ENCODE measurements around the gene TMEM69.
"Not testable (repeated sequence)": the region's sequence is repeated elsewhere in the genome, so short reads cannot be mapped to it uniquely, and the experiment has no call there.

Gene TMEM69

GRCh38 chr1:45667321-45668111 is 20.5 kb upstream of the TMEM69 start:
- in situ Hi-C loops (cut with MboI; ENCODE audit: low pct_unique_long_range_greater_than_20kb, low sequenced_read_pairs, unreplicated experiment): no loop called here
- no peak for DNase-seq (ENCODE audit: low spot score)
- no peak for TF ChIP-seq CTCF (IDR thresholded peaks at IDR 0.05; ENCODE audit: extremely low read depth, insufficient read depth, missing control alignments)

GRCh38 chr1:45668526-45668925 is 19.5 kb upstream of the TMEM69 start:
- in situ Hi-C loops (cut with MboI; ENCODE audit: low pct_unique_long_range_greater_than_20kb, low sequenced_read_pairs, unreplicated experiment): no loop called here
- TF ChIP-seq CTCF (IDR thresholded peaks at IDR 0.05; ENCODE audit: extremely low read depth, insufficient read depth, missing control alignments): no peak
- no peak for DNase-seq (ENCODE audit: low spot score)

GRCh38 chr1:45669379-45669778 is 18.6 kb upstream of the TMEM69 start:
- DNase-seq (ENCODE audit: low spot score): no peak
- in situ Hi-C loops (cut with MboI; ENCODE audit: low pct_unique_long_range_greater_than_20kb, low sequenced_read_pairs, unreplicated experiment): no loop called here
- TF ChIP-seq CTCF (IDR thresholded peaks at IDR 0.05; ENCODE audit: extremely low read depth, insufficient read depth, missing control alignments): no peak

GRCh38 chr1:45669859-45670655 is 17.9 kb upstream of the TMEM69 start:
- no peak for TF ChIP-seq CTCF (IDR thresholded peaks at IDR 0.05; ENCODE audit: extremely low read depth, insufficient read depth, missing control alignments)
- DNase-seq (ENCODE audit: low spot score): no peak
- in situ Hi-C loops (cut with MboI; ENCODE audit: low pct_unique_long_range_greater_than_20kb, low sequenced_read_pairs, unreplicated experiment): no loop called here

- no peak for TF ChIP-seq CTCF (IDR thresholded peaks at IDR 0.05; ENCODE audit: extremely low read depth, insufficient read depth, missing control alignments)
- in situ Hi-C loops (cut with MboI; ENCODE audit: low pct_unique_long_range_greater_than_20kb, low sequenced_read_pairs, unreplicated experiment): no loop called here
- no peak for DNase-seq (ENCODE audit: low spot score)
Observed at GRCh38 chr1:45673956-45674355, 14.0 kb upstream of the TMEM69 start.

GRCh38 chr1:45674478-45674877 is 13.5 kb upstream of the TMEM69 start:
- in situ Hi-C loops (cut with MboI; ENCODE audit: low pct_unique_long_range_greater_than_20kb, low sequenced_read_pairs, unreplicated experiment): no loop called here
- no peak for DNase-seq (ENCODE audit: low spot score)
- no peak for TF ChIP-seq CTCF (IDR thresholded peaks at IDR 0.05; ENCODE audit: extremely low read depth, insufficient read depth, missing control alignments)

GRCh38 chr1:45676553-45676952 is 11.4 kb upstream of the TMEM69 start:
- in situ Hi-C loops (cut with MboI; ENCODE audit: low pct_unique_long_range_greater_than_20kb, low sequenced_read_pairs, unreplicated experiment); DNase-seq (ENCODE audit: low spot score): not testable (repeated sequence)
